ENCODE results near the gene MTHFD1L. TPM values are rescaled to one million over a fixed set of nuclear protein-coding genes. Genes with fewer than 3 reads are reported as not detected.
"Not testable (repeated sequence)": the region's sequence is repeated elsewhere in the genome, so short reads cannot be mapped to it uniquely, and the experiment has no call there.

The MTHFD1L gene
- total and polyA plus RNA-seq, 7 experiments from 2014 or later: 5.7 to 57.8 (median 7.8) TPM

DNA sequence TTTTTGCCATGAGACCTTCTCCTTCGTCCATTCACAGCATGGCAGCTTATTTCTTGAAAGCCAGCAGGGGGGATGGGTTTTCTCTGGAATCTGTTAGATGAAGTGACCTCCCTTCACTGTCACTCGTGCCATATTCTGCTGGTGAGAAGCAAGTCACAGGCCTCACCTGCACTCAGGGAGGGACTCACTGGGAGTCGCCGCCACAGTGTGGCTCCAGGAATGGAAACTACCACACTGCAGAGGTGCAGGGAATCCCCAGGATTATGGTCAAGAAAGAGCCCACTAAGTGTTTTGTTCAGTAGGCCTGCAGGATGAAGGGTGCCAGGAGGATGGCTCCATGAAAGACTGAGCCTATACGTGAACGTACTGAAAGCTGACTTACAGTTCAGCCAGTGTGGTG, 213.2 kb downstream of the MTHFD1L start:
- POLR2A ChIA-PET: no interaction called here

DNA sequence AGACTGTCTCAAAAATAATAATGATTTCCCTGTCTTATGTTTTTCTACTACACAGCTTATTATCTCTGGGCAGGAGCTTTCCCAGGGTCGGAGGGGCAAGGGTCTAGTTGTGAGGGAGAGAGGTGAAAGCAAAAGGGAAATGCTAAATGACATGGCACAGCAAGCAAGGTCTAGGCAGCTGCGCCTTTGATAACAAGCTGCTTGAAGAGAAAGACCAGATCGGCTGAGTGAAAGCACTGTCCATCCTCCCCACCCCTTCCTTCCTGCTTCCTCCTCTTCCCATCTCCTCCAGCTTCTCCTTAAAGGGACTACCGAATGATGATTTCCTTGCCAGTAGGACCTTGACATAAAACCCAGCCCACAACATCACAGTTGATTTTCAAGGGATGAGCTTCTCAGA, 216.2 kb downstream of the MTHFD1L start:
- Mint-ChIP-seq H3K4me3 (no peak overlapping the region), H3K4me1 (no peaks in the 10 kb centered on the region), H3K27ac (no peak overlapping the region), H3K9me3 (peaks cover 0 to 5% (median 0%) of the 10 kb centered on the region in 11 donors), H3K36me3 (peaks cover 3 to 14% (median 8%) of the 10 kb centered on the region in 5 donors), H3K27me3 (no peaks in the 10 kb centered on the region)
- H3K4me1 ChIP-seq (ENCODE audit: control insufficient read depth in 2 of 2, insufficient read depth in 2 of 2, low read length in 2 of 2): no peaks in the 10 kb centered on the region
- ATAC-seq: no peak
- no peaks in the 10 kb centered on the region for H3K36me3 ChIP-seq (ENCODE audit: control insufficient read depth in 2 of 3, insufficient read depth in 3 of 3, low read length in 3 of 3)
- H3K27ac ChIP-seq (ENCODE audit: low read depth, low read length): no peak overlapping the region
- DNase-seq: no peak
- H3K4me3 ChIP-seq (ENCODE audit: low read length): no peak overlapping the region
- no peaks in the 10 kb centered on the region for H3K9me3 ChIP-seq (ENCODE audit: control insufficient read depth in 2 of 3, low read length in 3 of 3)
- ChIA-PET CTCF (no interaction called here), POLR2A (no interaction called here)
- no peaks in the 10 kb centered on the region for H3K27me3 ChIP-seq (ENCODE audit: control insufficient read depth in 2 of 2, insufficient read depth in 2 of 2, low read length in 2 of 2)
- intact Hi-C loops (cut with micrococcal nuclease): no loop called here

More for the DNA sequence above, 213.2 kb downstream of the MTHFD1L start:
- Histone ChIP-seq H3K27ac (ENCODE audit: low read depth, low read length) (no peak overlapping the region), H3K36me3 (ENCODE audit: control insufficient read depth in 2 of 3, insufficient read depth in 3 of 3, low read length in 3 of 3) (no peaks in the 10 kb centered on the region), H3K4me1 (ENCODE audit: control insufficient read depth in 2 of 2, insufficient read depth in 2 of 2, low read length in 2 of 2) (no peaks in the 10 kb centered on the region), H3K9me3 (ENCODE audit: control insufficient read depth in 2 of 3, low read length in 3 of 3) (no peaks in the 10 kb centered on the region), H3K27me3 (ENCODE audit: control insufficient read depth in 2 of 2, insufficient read depth in 2 of 2, low read length in 2 of 2) (no peaks in the 10 kb centered on the region), H3K4me3 (ENCODE audit: low read length) (no peak overlapping the region)
- H3K9me3 Mint-ChIP-seq: peaks cover 0 to 9% (median 2%) of the 10 kb centered on the region in 11 donors
- intact Hi-C loops (cut with micrococcal nuclease): no loop called here
- no peaks in the 10 kb centered on the region for H3K4me1 Mint-ChIP-seq
- H3K4me3 Mint-ChIP-seq: no peak overlapping the region
- ATAC-seq (no peak), DNase-seq (no peak)
- CTCF ChIA-PET: no interaction called here
- no peaks in the 10 kb centered on the region for H3K27me3 Mint-ChIP-seq
- H3K27ac Mint-ChIP-seq: peak overlapping the region in 1 of 9 donors; percentile 75
- H3K36me3 Mint-ChIP-seq: peaks cover 3 to 23% (median 16%) of the 10 kb centered on the region in 5 donors

DNA sequence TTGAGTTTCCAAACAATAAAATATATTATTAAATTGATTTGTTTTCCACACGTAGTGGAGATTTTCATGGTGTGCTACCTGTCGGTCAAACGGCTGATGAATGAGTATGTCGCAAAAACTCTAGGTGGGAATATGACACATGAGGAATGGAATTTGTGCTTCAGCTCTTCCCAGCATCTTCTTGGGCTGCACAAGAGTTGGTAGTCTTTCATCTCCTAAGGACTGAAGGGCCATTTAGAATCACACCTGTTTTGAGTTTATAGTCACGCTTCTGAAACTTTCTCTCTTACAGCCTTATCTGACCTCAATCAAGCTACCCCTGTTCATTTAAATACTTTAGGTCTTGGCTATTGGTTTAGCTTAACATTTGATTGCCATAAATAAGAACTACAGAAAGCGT, 216.6 kb downstream of the MTHFD1L start:
- POLR2A ChIA-PET: no interaction called here

GRCh38 chr6:151084275-151084674, 218.8 kb downstream of the MTHFD1L start:
- H3K27me3 ChIP-seq (ENCODE audit: control insufficient read depth in 2 of 2, insufficient read depth in 2 of 2, low read length in 2 of 2): no peaks in the 10 kb centered on the region
- H3K4me3 Mint-ChIP-seq: no peak overlapping the region
- DNase-seq: no peak
- no peaks in the 10 kb centered on the region for H3K36me3 ChIP-seq (ENCODE audit: control insufficient read depth in 2 of 3, insufficient read depth in 3 of 3, low read length in 3 of 3)
- POLR2A ChIA-PET: no interaction called here
- intact Hi-C loops (cut with micrococcal nuclease): no loop called here
- H3K4me1 ChIP-seq (ENCODE audit: control insufficient read depth in 2 of 2, insufficient read depth in 2 of 2, low read length in 2 of 2): no peaks in the 10 kb centered on the region
- H3K4me1 Mint-ChIP-seq: no peaks in the 10 kb centered on the region
- peaks cover 0 to 7% (median 0%) of the 10 kb centered on the region in 5 donors for H3K36me3 Mint-ChIP-seq
- no peaks in the 10 kb centered on the region for H3K9me3 ChIP-seq (ENCODE audit: control insufficient read depth in 2 of 3, low read length in 3 of 3)
- no peak overlapping the region for H3K27ac ChIP-seq (ENCODE audit: low read depth, low read length)
- CTCF ChIA-PET: no interaction called here
- no peak for ATAC-seq
- peaks cover 0 to 2% (median 0%) of the 10 kb centered on the region in 11 donors for H3K9me3 Mint-ChIP-seq
- no peaks in the 10 kb centered on the region for H3K27me3 Mint-ChIP-seq
- H3K27ac Mint-ChIP-seq: no peak overlapping the region
- no peak overlapping the region for H3K4me3 ChIP-seq (ENCODE audit: low read length)

More for the DNA sequence above, 216.6 kb downstream of the MTHFD1L start:
- no peak for DNase-seq
- Mint-ChIP-seq H3K4me1 (no peaks in the 10 kb centered on the region), H3K9me3 (peaks cover 0 to 2% (median 0%) of the 10 kb centered on the region in 11 donors), H3K4me3 (no peak overlapping the region), H3K27ac (no peak overlapping the region), H3K36me3 (peaks cover under 1 to 14% (median 5%) of the 10 kb centered on the region in 5 donors), H3K27me3 (no peaks in the 10 kb centered on the region)
- no peaks in the 10 kb centered on the region for H3K9me3 ChIP-seq (ENCODE audit: control insufficient read depth in 2 of 3, low read length in 3 of 3)
- ATAC-seq: no peak
- CTCF ChIA-PET: interaction anchor here (0.6 kb wide), 1 partner anchor 193 kb away, joined by 3 read pairs; no protein-coding TSS in a partner anchor
- no peak overlapping the region for H3K4me3 ChIP-seq (ENCODE audit: low read length)
- H3K36me3 ChIP-seq (ENCODE audit: control insufficient read depth in 2 of 3, insufficient read depth in 3 of 3, low read length in 3 of 3): no peaks in the 10 kb centered on the region
- no peak overlapping the region for H3K27ac ChIP-seq (ENCODE audit: low read depth, low read length)
- no peaks in the 10 kb centered on the region for H3K27me3 ChIP-seq (ENCODE audit: control insufficient read depth in 2 of 2, insufficient read depth in 2 of 2, low read length in 2 of 2)
- H3K4me1 ChIP-seq (ENCODE audit: control insufficient read depth in 2 of 2, insufficient read depth in 2 of 2, low read length in 2 of 2): no peaks in the 10 kb centered on the region
- intact Hi-C loops (cut with micrococcal nuclease): no loop called here

- POLR2A ChIA-PET; intact Hi-C loops (cut with micrococcal nuclease); DNase-seq; H3K27me3 Mint-ChIP-seq; H3K27ac ChIP-seq (ENCODE audit: low read depth, low read length); H3K36me3 ChIP-seq (ENCODE audit: control insufficient read depth in 2 of 3, insufficient read depth in 3 of 3, low read length in 3 of 3); H3K27ac Mint-ChIP-seq; H3K9me3 ChIP-seq (ENCODE audit: control insufficient read depth in 2 of 3, low read length in 3 of 3); H3K4me3 ChIP-seq (ENCODE audit: low read length); H3K4me1 Mint-ChIP-seq; H3K27me3 ChIP-seq (ENCODE audit: control insufficient read depth in 2 of 2, insufficient read depth in 2 of 2, low read length in 2 of 2); H3K4me1 ChIP-seq (ENCODE audit: control insufficient read depth in 2 of 2, insufficient read depth in 2 of 2, low read length in 2 of 2); CTCF ChIA-PET; ATAC-seq; H3K9me3 Mint-ChIP-seq; H3K4me3 Mint-ChIP-seq; H3K36me3 Mint-ChIP-seq: not testable (repeated sequence)
Observed at GRCh38 chr6:151087055-151087454, 221.6 kb downstream of the MTHFD1L start.

GRCh38 chr6:151087861-151088598, 222.5 kb downstream of the MTHFD1L start:
- no peak overlapping the region for H3K4me3 Mint-ChIP-seq
- no peaks in the 10 kb centered on the region for H3K27me3 ChIP-seq (ENCODE audit: control insufficient read depth in 2 of 2, insufficient read depth in 2 of 2, low read length in 2 of 2)
- no peaks in the 10 kb centered on the region for H3K9me3 ChIP-seq (ENCODE audit: control insufficient read depth in 2 of 3, low read length in 3 of 3)
- H3K4me1 Mint-ChIP-seq: no peaks in the 10 kb centered on the region
- no peak overlapping the region for H3K4me3 ChIP-seq (ENCODE audit: low read length)
- ATAC-seq (no peak), DNase-seq (no peak)
- POLR2A ChIA-PET: no interaction called here
- H3K27me3 Mint-ChIP-seq: no peaks in the 10 kb centered on the region
- no peak overlapping the region for H3K27ac Mint-ChIP-seq
- H3K4me1 ChIP-seq (ENCODE audit: control insufficient read depth in 2 of 2, insufficient read depth in 2 of 2, low read length in 2 of 2): no peaks in the 10 kb centered on the region
- peaks cover 0 to 10% (median 0%) of the 10 kb centered on the region in 3 experiments for H3K36me3 ChIP-seq (ENCODE audit: control insufficient read depth in 2 of 3, insufficient read depth in 3 of 3, low read length in 3 of 3)
- CTCF ChIA-PET: interaction anchor here (0.6 kb wide), 1 partner anchor 1218 kb away, joined by 4 read pairs; no protein-coding TSS in a partner anchor
- intact Hi-C loops (cut with micrococcal nuclease): no loop called here
- H3K9me3 Mint-ChIP-seq: no peaks in the 10 kb centered on the region
- no peak overlapping the region for H3K27ac ChIP-seq (ENCODE audit: low read depth, low read length)
- peaks cover 1 to 15% (median 11%) of the 10 kb centered on the region in 5 donors for H3K36me3 Mint-ChIP-seq

- DNase-seq: no peak
- H3K4me3 Mint-ChIP-seq: no peak overlapping the region
- CTCF ChIA-PET: interaction anchor here (0.6 kb wide), 1 partner anchor 1217 kb away, joined by 4 read pairs; no protein-coding TSS in a partner anchor
- no peak overlapping the region for H3K27ac Mint-ChIP-seq
- POLR2A ChIA-PET: no interaction called here
- peaks cover 4 to 18% (median 14%) of the 10 kb centered on the region in 5 donors for H3K36me3 Mint-ChIP-seq
- Histone ChIP-seq H3K36me3 (ENCODE audit: control insufficient read depth in 2 of 3, insufficient read depth in 3 of 3, low read length in 3 of 3) (peaks cover 0 to 11% (median 0%) of the 10 kb centered on the region in 3 experiments), H3K27ac (ENCODE audit: low read depth, low read length) (no peak overlapping the region), H3K9me3 (ENCODE audit: control insufficient read depth in 2 of 3, low read length in 3 of 3) (no peaks in the 10 kb centered on the region), H3K27me3 (ENCODE audit: control insufficient read depth in 2 of 2, insufficient read depth in 2 of 2, low read length in 2 of 2) (no peaks in the 10 kb centered on the region), H3K4me1 (ENCODE audit: control insufficient read depth in 2 of 2, insufficient read depth in 2 of 2, low read length in 2 of 2) (no peaks in the 10 kb centered on the region), H3K4me3 (ENCODE audit: low read length) (no peak overlapping the region)
- no peaks in the 10 kb centered on the region for H3K27me3 Mint-ChIP-seq
- H3K9me3 Mint-ChIP-seq: no peaks in the 10 kb centered on the region
- no peaks in the 10 kb centered on the region for H3K4me1 Mint-ChIP-seq
- intact Hi-C loops (cut with micrococcal nuclease): no loop called here
- ATAC-seq: no peak
Observed at GRCh38 chr6:151088599-151088935, 223.1 kb downstream of the MTHFD1L start.
